K562 (cell line): Measurements from ENCODE around the gene CCDC85A. TPM values are rescaled to one million over a fixed set of nuclear protein-coding genes. Genes with fewer than 3 reads are reported as not detected.

Source experiments
- ATAC-seq: fragments of 200-7000 bp; cut with Tn5 transposase; 3 replicates; pipeline ENCODE4 v1.9.1; 2020; ENCODE audit warnings: moderate library complexity
- BruUV-seq: library from RNA; stranded (reverse); fragments of 400-500 nt; replicated peaks from 2 replicates; lab custom pipeline; 2021; lab: Mats Ljungman, UMichigan
- CTCF ChIA-PET: fragments of 300-600 bp; formaldehyde crosslinking; extraction: SDS; loops from one replicate; lab custom pipeline; 2021; ENCODE audit warnings: low intra/inter-chr PET ratio; lab: Yijun Ruan, JAX
- POLR2A ChIA-PET: fragments of 300-600, 350-650 bp; sonication (Branson Sonifier 250); formaldehyde crosslinking; extraction: SDS; loops from one replicate; lab custom pipeline; 2021; ENCODE audit warnings: antibody characterized with exemption, inconsistent platforms; lab: Yijun Ruan, JAX
- DNase-seq, 4 experiments: peaks; one replicate each; pipeline versions ENCODE4 v3.0.0 to v3.0.0-alpha.2; 2011 to 2018; ENCODE audit warnings: low spot score in 3 of 4, mixed read lengths in 3 of 4; ENCODE audit errors: extremely low read depth in 1 of 4
- FAIRE-seq: peaks from 2 replicates; lab custom pipeline; 2011; peaks lifted over from hg19 to GRCh38; lab: Jason Lieb, UNC
- H2AFZ ChIP-seq: 2 replicates; pipeline ENCODE4 v1.6.0; 2011; ENCODE audit warnings: low read depth, low read length, control low read depth, inconsistent platforms
- H3K27ac ChIP-seq: fragments of 200-600 bp; 3 replicates; pipeline ENCODE4 v1.8.0; 2011; ENCODE audit warnings: low read depth, mild to moderate bottlenecking, control low read depth, inconsistent platforms, low read length, moderate library complexity, mixed read lengths; ENCODE audit errors: extremely low read depth
- H3K27me3 ChIP-seq, 2 experiments: fragments of 300-600 bp in 1 of 2; 2 replicates in 1 of 2; 3 replicates in 1 of 2; pipeline versions ENCODE4 v1.6.0 to v1.8.0; 2011; ENCODE audit warnings: inconsistent platforms in 2 of 2, low read length in 2 of 2, mild to moderate bottlenecking in 1 of 2, mixed read lengths in 1 of 2, moderate library complexity in 1 of 2; ENCODE audit not compliant: control insufficient read depth in 2 of 2, insufficient read depth in 2 of 2
- H3K36me3 ChIP-seq: fragments of 300-600 bp; 3 replicates; pipeline ENCODE4 v1.8.0; 2011; ENCODE audit warnings: mild to moderate bottlenecking, low read length, inconsistent platforms; ENCODE audit not compliant: control insufficient read depth, insufficient read depth
- H3K4me1 ChIP-seq, 2 experiments: fragments of 200-600 bp in 1 of 2; replicated peaks in 1 of 2; 2 replicates in 1 of 2; 3 replicates in 1 of 2; pipeline versions ENCODE4 v1.5.1 to v1.8.0; 2011; ENCODE audit warnings: inconsistent platforms in 2 of 2, low read length in 2 of 2, mild to moderate bottlenecking in 1 of 2, mixed read lengths in 1 of 2, moderate library complexity in 1 of 2; ENCODE audit not compliant: control insufficient read depth in 2 of 2, insufficient read depth in 2 of 2
- H3K4me2 ChIP-seq: 2 replicates; pipeline ENCODE4 v1.6.1; 2011; ENCODE audit warnings: low read length, control low read depth, inconsistent platforms, mixed read lengths; ENCODE audit not compliant: insufficient read depth
- H3K4me3 ChIP-seq: fragments of 200-600 bp; sonication (generic), shearing (Covaris generic); 2 replicates; pipeline ENCODE4 v1.5.1; 2016; ENCODE audit warnings: control low read depth, inconsistent platforms
- H3K79me2 ChIP-seq: fragments of 200-600 bp; 3 replicates; pipeline ENCODE4 v1.8.0; 2011; ENCODE audit warnings: low read length, inconsistent platforms; ENCODE audit not compliant: control insufficient read depth, insufficient read depth
- H3K9ac ChIP-seq, 2 experiments: 2 replicates each; pipeline versions ENCODE4 v1.6.0 to v1.6.1; 2011; ENCODE audit warnings: low read depth in 2 of 2, low read length in 2 of 2, control low read depth in 1 of 2, inconsistent platforms in 1 of 2, mild to moderate bottlenecking in 1 of 2, mixed read lengths in 1 of 2; ENCODE audit not compliant: insufficient read depth in 1 of 2
- H3K9me1 ChIP-seq: one replicate; pipeline ENCODE4 v1.6.0; 2011; ENCODE audit warnings: inconsistent platforms, mild to moderate bottlenecking, low read length, moderate library complexity; ENCODE audit not compliant: control insufficient read depth, insufficient read depth
- H3K9me3 ChIP-seq: replicated peaks from 2 replicates; pipeline ENCODE4 v1.5.1; 2011; ENCODE audit warnings: low read depth, low read length, inconsistent platforms; ENCODE audit not compliant: control insufficient read depth, insufficient read depth
- H4K20me1 ChIP-seq: replicated peaks from 2 replicates; pipeline ENCODE4 v1.6.1; 2011; ENCODE audit warnings: low read length, inconsistent platforms, mixed read lengths; ENCODE audit not compliant: control insufficient read depth, insufficient read depth
- CEBPZ ChIP-seq: fragments of 150-350 bp; IDR thresholded peaks from 2 replicates; pipeline ENCODE4 v1.6.1; 2014; ENCODE audit warnings: low read depth, mild to moderate bottlenecking, low read length, borderline replicate concordance
- CREB3 ChIP-seq: fragments of 450-650 bp; conservative IDR thresholded peaks from 2 replicates; pipeline ENCODE4 v1.6.1; 2016; ENCODE audit warnings: missing genetic modification characterization, low read depth, mild to moderate bottlenecking, missing compliant biosample characterization, moderate library complexity
- CREBBP ChIP-seq: IDR thresholded peaks from one replicate; pipeline ENCODE4 v1.6.1; 2012; ENCODE audit warnings: low read depth, mild to moderate bottlenecking, control low read depth, inconsistent platforms, low read length
- CXXC5 ChIP-seq: fragments of 250-450 bp; sonication (Bioruptor Pico); IDR thresholded peaks from 2 replicates; pipeline ENCODE4 v1.8.0; 2022; ENCODE audit warnings: inconsistent platforms, mild to moderate bottlenecking, moderate library complexity
- GTF3C2 ChIP-seq: IDR thresholded peaks from 3 replicates; pipeline ENCODE4 v1.6.1; 2011; ENCODE audit warnings: borderline replicate concordance, mild to moderate bottlenecking, moderate library complexity; ENCODE audit not compliant: insufficient read length; ENCODE audit errors: extremely low read depth
- MCM7 ChIP-seq, 2 experiments: fragments of 450-650 bp; IDR thresholded peaks; 2 replicates each; pipeline ENCODE4 v1.6.1; 2016 to 2018
- NONO ChIP-seq, 2 experiments: fragments of 200-400 bp in 1 of 2; fragments of 450-650 bp in 1 of 2; formaldehyde crosslinking in 1 of 2; IDR thresholded peaks; 2 replicates each; pipeline ENCODE4 v1.6.1; 2017; ENCODE audit warnings: low read depth in 2 of 2, mild to moderate bottlenecking in 2 of 2, moderate library complexity in 2 of 2, low read length in 1 of 2
- XRCC5 ChIP-seq: fragments of 200-400 bp; formaldehyde crosslinking; IDR thresholded peaks from 2 replicates; pipeline ENCODE4 v1.6.1; 2017; ENCODE audit warnings: low read depth, mild to moderate bottlenecking, low read length
- ZNF143 ChIP-seq: sonication (generic); formaldehyde crosslinking; IDR thresholded peaks from 2 replicates; pipeline ENCODE4 v1.9.0; 2022; ENCODE audit warnings: mild to moderate bottlenecking, missing genetic modification reagents
- ZNF23 ChIP-seq: fragments of 250-450 bp; sonication (Bioruptor Pico); IDR thresholded peaks from 2 replicates; pipeline ENCODE4 v1.4.0; 2020; ENCODE audit warnings: mild to moderate bottlenecking
- ZNF408 ChIP-seq: fragments of 250-450 bp; sonication (Bioruptor Pico); IDR thresholded peaks from 2 replicates; pipeline ENCODE4 v1.4.0; 2020; ENCODE audit warnings: low read depth, mild to moderate bottlenecking, moderate library complexity
- ZNF431 ChIP-seq: sonication (generic); formaldehyde crosslinking; IDR thresholded peaks from 2 replicates; pipeline ENCODE4 v1.8.0; 2022; ENCODE audit warnings: mild to moderate bottlenecking, missing genetic modification reagents
- ZNF75A ChIP-seq: fragments of 450-650 bp; formaldehyde crosslinking; IDR thresholded peaks from 2 replicates; pipeline ENCODE4 v1.4.0; 2020; ENCODE audit warnings: mild to moderate bottlenecking
- WGBS: fragments of 100-300 bp; shearing (Covaris generic); methylation state at CpG from one replicate; pipeline ENCODE4 v1.1.6; 2016; ENCODE audit warnings: low coverage, mixed read lengths; ENCODE audit not compliant: insufficient coverage; ENCODE audit errors: missing lambda C conversion rate; 5-methylcytosine and 5-hydroxymethylcytosine counted together
- in situ Hi-C: fragments of 300-500 bp; cut with MboI; formaldehyde crosslinking; loops from 4 replicates; pipeline ENCODE4 v1.15.0; 2018; ENCODE audit warnings: inconsistent platforms, mixed read lengths
- intact Hi-C: fragments of 100-400 bp; cut with micrococcal nuclease; formaldehyde crosslinking; loops from 2 replicates; pipeline ENCODE4 v1.14.2; 2022
- polyA plus RNA-seq, 8 experiments: library from polyadenylated mRNA; depleted of rRNA in 4 of 8; stranded (reverse) in 5 of 8; unstranded in 3 of 8; fragments of >200 nt; fragmentation: Nextera tagmentation in 2 of 8; fragmentation: Illumina TruSeq in 1 of 8; extraction: Ambion mirVana in 2 of 8; extraction: Trizol in 1 of 8; gene quantifications; 2 replicates each; pipeline versions ENCODE4 v1.2.1 to v1.2.3, GENCODE V29; 2011 to 2014; ENCODE audit warnings: inconsistent platforms in 1 of 8, missing spikeins in 1 of 8
- total RNA-seq, 7 experiments: library from RNA; depleted of rRNA in 6 of 7; stranded (reverse); fragments of >200 nt in 6 of 7; fragmentation: Illumina TruSeq in 2 of 7; extraction: Trizol in 2 of 7; gene quantifications; 2 replicates each; pipeline versions ENCODE4 v1.2.1 to v1.2.3, GENCODE V29; 2011 to 2021; ENCODE audit warnings: low replicate concordance in 1 of 7
- TF ChIP-seq, protein P1 (sequence below): fragments of 250-450 bp; sonication (Bioruptor Pico); IDR thresholded peaks from 2 replicates; pipeline ENCODE4 v1.8.0; 2021; ENCODE audit warnings: moderate library complexity, mild to moderate bottlenecking, inconsistent platforms

The CCDC85A gene
- total and polyA plus RNA-seq, 9 of the 15 experiments (the other 6 are each of a cell fraction or from before 2014, with no cell fraction given) = 0.03 to 0.14 (median 0.10) TPM; not detected in 5

- Histone ChIP-seq H3K9ac (no peak overlapping the region), H3K4me2 (no peak overlapping the region), H3K9me1 (no peaks in the 10 kb centered on the region), H3K36me3 (no peaks in the 10 kb centered on the region), H3K27me3 (no peaks in the 10 kb centered on the region), H3K4me3 (no peak overlapping the region), H3K9me3 (no peaks in the 10 kb centered on the region), H3K27ac (no peak overlapping the region), H3K79me2 (no peaks in the 10 kb centered on the region), H2AFZ (no peak overlapping the region), H4K20me1 (no peaks in the 10 kb centered on the region), H3K4me1 (no peaks in the 10 kb centered on the region)
- DNase-seq = no peak
- BruUV-seq = no TSS peak
- ATAC-seq = no peak
- in situ Hi-C loops (no loop called here), intact Hi-C loops (no loop called here)
- ChIA-PET POLR2A (no interaction called here), CTCF (no interaction called here)
- 0% methylated on average over 1 of the region's 1 CpG for WGBS
- no peak for FAIRE-seq
- no peak for TF ChIP-seq ZNF23
- TF ChIP-seq GTF3C2 = no peak
- no peak for TF ChIP-seq CREBBP
- TF ChIP-seq NONO (IDR thresholded peaks at IDR 0.05; ENCODE audit: low read depth in 2 of 2, low read length in 1 of 2) = no peak
- no peak for TF ChIP-seq ZNF431
- no peak for TF ChIP-seq ZNF408 (CRISPR knock-in tag)
- TF ChIP-seq CEBPZ = no peak
- TF ChIP-seq CXXC5 = no peak
- no peak for TF ChIP-seq MCM7 (IDR thresholded peaks at IDR 0.05)
- TF ChIP-seq ZNF75A (CRISPR knock-in tag) = no peak
- TF ChIP-seq CREB3 (tag) = no peak
- TF ChIP-seq, protein P1, sequence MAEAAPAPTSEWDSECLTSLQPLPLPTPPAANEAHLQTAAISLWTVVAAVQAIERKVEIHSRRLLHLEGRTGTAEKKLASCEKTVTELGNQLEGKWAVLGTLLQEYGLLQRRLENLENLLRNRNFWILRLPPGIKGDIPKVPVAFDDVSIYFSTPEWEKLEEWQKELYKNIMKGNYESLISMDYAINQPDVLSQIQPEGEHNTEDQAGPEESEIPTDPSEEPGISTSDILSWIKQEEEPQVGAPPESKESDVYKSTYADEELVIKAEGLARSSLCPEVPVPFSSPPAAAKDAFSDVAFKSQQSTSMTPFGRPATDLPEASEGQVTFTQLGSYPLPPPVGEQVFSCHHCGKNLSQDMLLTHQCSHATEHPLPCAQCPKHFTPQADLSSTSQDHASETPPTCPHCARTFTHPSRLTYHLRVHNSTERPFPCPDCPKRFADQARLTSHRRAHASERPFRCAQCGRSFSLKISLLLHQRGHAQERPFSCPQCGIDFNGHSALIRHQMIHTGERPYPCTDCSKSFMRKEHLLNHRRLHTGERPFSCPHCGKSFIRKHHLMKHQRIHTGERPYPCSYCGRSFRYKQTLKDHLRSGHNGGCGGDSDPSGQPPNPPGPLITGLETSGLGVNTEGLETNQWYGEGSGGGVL (CRISPR knock-in tag) = no peak
- TF ChIP-seq XRCC5 = no peak
- no peak for TF ChIP-seq ZNF143 (CRISPR knock-in tag)
These were observed 142.6 kb downstream of the CCDC85A start for GRCh38 chr2:56326346-56326741.
